Memory B cell (primary cell): Measurements from ENCODE around the gene TWF1.
"Not testable (repeated sequence)": the region's sequence is repeated elsewhere in the genome, so short reads cannot be mapped to it uniquely, and the experiment has no call there.

Experiments used
- ATAC-seq: fragments of 150-1000 bp; cut with Tn5 transposase; 2 replicates; pipeline ENCODE4 v1.10.0; 2021; ENCODE audit warnings: low read depth, mild to moderate bottlenecking, moderate library complexity
- DNase-seq, 2 donors: peaks; one replicate each; pipeline ENCODE4 v3.0.0; 2022; ENCODE audit warnings: low spot score in 2 of 2
- H3K27ac Mint-ChIP-seq: one replicate; pipeline ENCODE4 v1.8.0; 2022; ENCODE audit warnings: mild to moderate bottlenecking, moderate library complexity, mixed read lengths
- H3K27me3 Mint-ChIP-seq: one replicate; pipeline ENCODE4 v1.8.0; 2022; ENCODE audit warnings: mixed read lengths
- H3K36me3 Mint-ChIP-seq: one replicate; pipeline ENCODE4 v1.8.0; 2022; ENCODE audit warnings: mild to moderate bottlenecking, mixed read lengths
- H3K4me1 Mint-ChIP-seq: one replicate; pipeline ENCODE4 v1.8.0; 2022; ENCODE audit warnings: mixed read lengths
- H3K4me3 Mint-ChIP-seq: one replicate; pipeline ENCODE4 v1.8.0; 2022; ENCODE audit warnings: mild to moderate bottlenecking, moderate library complexity, mixed read lengths
- H3K9me3 Mint-ChIP-seq: one replicate; pipeline ENCODE4 v1.8.0; 2022; ENCODE audit warnings: mixed read lengths

Gene TWF1

GRCh38 chr12:43805860-43806736 lies at the start of gene TWF1:
TSS of gene TWF1 (minus strand) at chr12:43806317. CDS start at chr12:43806245, 72 bp downstream.
- peak within 1 kb of the TSS; percentile 99 for H3K27ac Mint-ChIP-seq
- no peaks in the 10 kb centered on the region for H3K9me3 Mint-ChIP-seq
- H3K36me3 Mint-ChIP-seq: peaks cover 5% of the 10 kb centered on the region
- ATAC-seq: peak; percentile 94
- peaks cover 10% of the 10 kb centered on the region for H3K4me1 Mint-ChIP-seq
- DNase-seq: peak; percentile 86 to 96
- H3K4me3 Mint-ChIP-seq: peak within 1 kb of the TSS; percentile 100
- no peaks in the 10 kb centered on the region for H3K27me3 Mint-ChIP-seq

DNA sequence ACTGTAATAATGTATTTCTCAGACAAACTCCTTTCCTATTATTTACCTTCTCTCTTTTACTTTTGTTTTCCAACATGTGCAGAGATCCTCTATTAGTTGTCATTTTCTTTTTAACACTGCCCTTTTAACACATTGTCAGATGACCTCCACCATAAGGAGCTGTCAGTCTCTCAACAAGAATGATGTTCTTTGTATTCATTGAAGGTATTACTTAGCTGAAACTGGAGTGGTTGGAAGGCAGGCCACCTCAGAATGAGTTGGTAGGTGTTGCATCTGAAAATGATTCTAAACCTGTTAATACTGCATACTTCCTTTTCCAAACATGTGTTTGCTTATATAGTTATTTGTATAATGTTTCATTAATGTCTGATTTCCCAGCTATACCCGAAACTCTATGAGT lies 46.6 kb upstream of the TWF1 start:
- Mint-ChIP-seq H3K27ac (no peak overlapping the region), H3K27me3 (no peaks in the 10 kb centered on the region), H3K4me1 (peaks cover 9% of the 10 kb centered on the region), H3K36me3 (peaks cover 18% of the 10 kb centered on the region), H3K4me3 (no peak overlapping the region), H3K9me3 (peaks cover 2% of the 10 kb centered on the region)
- no peak for DNase-seq
- ATAC-seq: no peak

DNA sequence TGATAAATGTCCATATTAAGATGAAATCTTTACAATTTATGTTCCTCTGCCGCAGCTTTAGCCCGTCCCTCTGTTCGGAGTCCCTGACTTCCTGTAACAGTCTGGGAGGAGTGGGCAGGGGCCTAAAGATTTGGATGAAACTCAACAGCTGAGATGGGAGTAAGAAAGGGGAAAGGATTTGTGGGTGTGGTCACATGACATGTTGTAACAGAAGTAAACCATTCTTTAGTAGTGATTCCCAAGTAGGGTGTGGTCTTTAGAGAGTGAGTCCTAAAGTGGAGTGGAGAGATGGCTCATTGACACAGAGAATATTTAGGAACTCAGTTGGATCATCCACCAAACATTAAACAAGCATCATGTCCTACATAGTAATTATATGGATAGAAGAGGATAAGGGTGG lies 42.7 kb upstream of the TWF1 start:
- Mint-ChIP-seq H3K9me3 (peaks cover 10% of the 10 kb centered on the region), H3K4me1 (peaks cover 10% of the 10 kb centered on the region), H3K27ac (peak overlapping the region; percentile 9), H3K27me3 (no peaks in the 10 kb centered on the region), H3K4me3 (no peak overlapping the region), H3K36me3 (peaks cover 36% of the 10 kb centered on the region)
- ATAC-seq: no peak
- DNase-seq: no peak

GRCh38 chr12:43848226-43848507 lies 42.0 kb upstream of the TWF1 start:
- peaks cover 37% of the 10 kb centered on the region for H3K36me3 Mint-ChIP-seq
- no peak overlapping the region for H3K4me3 Mint-ChIP-seq
- H3K9me3 Mint-ChIP-seq: peaks cover 10% of the 10 kb centered on the region
- H3K27me3 Mint-ChIP-seq: no peaks in the 10 kb centered on the region
- DNase-seq: no peak
- no peak overlapping the region for H3K27ac Mint-ChIP-seq
- H3K4me1 Mint-ChIP-seq: peaks cover 10% of the 10 kb centered on the region
- ATAC-seq: no peak

GRCh38 chr12:43847425-43848225 lies 41.5 kb upstream of the TWF1 start:
- DNase-seq, H3K4me3 Mint-ChIP-seq, ATAC-seq, H3K9me3 Mint-ChIP-seq, H3K27me3 Mint-ChIP-seq, H3K27ac Mint-ChIP-seq: not testable (repeated sequence)
- Mint-ChIP-seq H3K4me1 (peaks cover 10% of the 10 kb centered on the region), H3K36me3 (peaks cover 38% of the 10 kb centered on the region)

- Mint-ChIP-seq H3K36me3 (peaks cover 19% of the 10 kb centered on the region), H3K27me3 (no peaks in the 10 kb centered on the region), H3K4me1 (peaks cover 2% of the 10 kb centered on the region), H3K27ac (no peak overlapping the region), H3K4me3 (no peak overlapping the region), H3K9me3 (peaks cover 3% of the 10 kb centered on the region)
- ATAC-seq (no peak), DNase-seq (no peak)
These were observed 36.1 kb upstream of the TWF1 start for GRCh38 chr12:43842259-43842658.

GRCh38 chr12:43841253-43841652 lies 35.1 kb upstream of the TWF1 start:
- Mint-ChIP-seq H3K27ac (no peak overlapping the region), H3K36me3 (peaks cover 10% of the 10 kb centered on the region), H3K4me1 (peaks cover 3% of the 10 kb centered on the region), H3K4me3 (no peak overlapping the region), H3K27me3 (no peaks in the 10 kb centered on the region), H3K9me3 (no peaks in the 10 kb centered on the region)
- no peak for ATAC-seq
- DNase-seq: no peak

GRCh38 chr12:43840338-43840737 lies 34.2 kb upstream of the TWF1 start:
- Mint-ChIP-seq H3K27ac (no peak overlapping the region), H3K4me3 (no peak overlapping the region), H3K4me1 (peaks cover 4% of the 10 kb centered on the region), H3K9me3 (no peaks in the 10 kb centered on the region), H3K36me3 (peaks cover 5% of the 10 kb centered on the region), H3K27me3 (no peaks in the 10 kb centered on the region)
- DNase-seq (no peak), ATAC-seq (no peak)

- DNase-seq: peak in 1 of 2 donors; percentile 1
- Mint-ChIP-seq H3K9me3 (no peaks in the 10 kb centered on the region), H3K27me3 (no peaks in the 10 kb centered on the region), H3K4me1 (peaks cover 11% of the 10 kb centered on the region), H3K36me3 (no peaks in the 10 kb centered on the region), H3K4me3 (peak overlapping the region; percentile 92), H3K27ac (peak overlapping the region; percentile 83)
- peak; percentile 7 for ATAC-seq
These were observed 30.4 kb upstream of the TWF1 start for GRCh38 chr12:43836475-43836989.

DNA sequence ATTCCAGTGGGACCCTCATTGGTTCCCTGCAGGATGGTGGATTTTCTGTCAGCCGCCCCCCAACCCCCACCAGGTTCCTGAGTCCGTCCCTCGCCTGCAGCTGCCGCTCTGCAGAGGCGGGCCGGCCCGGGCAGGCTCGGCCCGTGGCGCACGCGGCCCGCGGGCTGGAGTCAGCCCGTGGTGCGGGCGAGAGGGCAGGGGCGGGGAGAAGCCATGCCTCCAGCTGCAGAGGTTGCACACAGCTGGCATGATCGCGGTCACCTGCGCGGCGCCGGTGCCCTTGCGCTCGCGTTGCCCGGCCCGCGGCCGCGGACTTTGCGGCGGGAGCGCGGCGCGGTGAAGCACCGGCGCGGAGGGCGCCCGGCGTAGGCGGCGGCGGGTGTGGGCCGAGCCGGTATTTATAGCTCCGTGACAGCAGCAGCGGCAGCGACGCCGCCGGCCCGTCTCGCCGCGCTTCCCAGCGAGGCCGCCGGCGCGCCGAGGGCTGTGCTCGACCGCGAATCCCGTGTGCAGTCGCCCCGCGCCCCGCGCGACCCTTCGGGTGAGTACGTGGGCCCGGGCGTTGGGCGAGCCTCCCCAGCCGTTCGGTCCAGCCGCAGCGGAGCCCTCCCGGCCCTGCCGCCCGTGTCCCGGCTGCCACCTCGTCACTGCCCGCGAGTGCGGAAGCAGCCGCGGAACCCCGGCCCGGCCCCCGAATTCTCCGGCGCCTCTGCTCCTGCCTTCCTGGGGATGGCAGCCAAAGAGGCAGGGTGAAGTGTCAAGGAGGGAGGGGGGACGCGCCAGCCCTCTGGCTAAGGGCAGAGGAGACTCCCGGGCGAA lies 29.7 kb upstream of the TWF1 start, which contains the start of gene TMEM117:
TSS of gene TMEM117 (plus strand) at position 426 of the 819 bp plus-strand sequence.
- Mint-ChIP-seq H3K27ac (peak within 1 kb of the TSS; percentile 83), H3K4me1 (peaks cover 11% of the 10 kb centered on the region), H3K9me3 (no peaks in the 10 kb centered on the region), H3K36me3 (no peaks in the 10 kb centered on the region), H3K4me3 (peak within 1 kb of the TSS; percentile 92), H3K27me3 (no peaks in the 10 kb centered on the region)
- DNase-seq: peak; percentile 54 to 74
- ATAC-seq: peak; percentile 80

DNA sequence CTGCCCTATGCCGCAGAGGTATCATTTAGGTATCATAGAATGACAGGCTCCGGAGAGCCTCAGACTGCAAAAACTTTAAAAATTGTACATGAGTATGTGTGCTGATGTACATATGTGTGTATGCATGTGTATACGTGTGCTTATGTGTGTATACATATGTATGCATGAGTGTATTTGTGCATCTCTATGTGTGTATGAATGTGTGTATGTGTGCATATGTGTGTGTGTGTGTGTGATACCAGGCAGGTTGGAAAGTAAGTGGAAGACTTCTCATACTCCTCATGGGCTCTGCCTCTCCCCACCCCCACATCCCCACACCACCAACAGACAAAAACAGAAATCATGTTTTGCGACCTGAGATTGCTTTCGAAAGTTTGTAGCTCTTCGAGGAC lies 29.1 kb upstream of the TWF1 start:
- H3K27ac Mint-ChIP-seq: peak overlapping the region; percentile 83
- H3K9me3 Mint-ChIP-seq: no peaks in the 10 kb centered on the region
- H3K4me3 Mint-ChIP-seq: peak overlapping the region; percentile 92
- H3K36me3 Mint-ChIP-seq: no peaks in the 10 kb centered on the region
- DNase-seq (no peak), ATAC-seq (peak; percentile 3)
- no peaks in the 10 kb centered on the region for H3K27me3 Mint-ChIP-seq
- H3K4me1 Mint-ChIP-seq: peaks cover 11% of the 10 kb centered on the region

DNA sequence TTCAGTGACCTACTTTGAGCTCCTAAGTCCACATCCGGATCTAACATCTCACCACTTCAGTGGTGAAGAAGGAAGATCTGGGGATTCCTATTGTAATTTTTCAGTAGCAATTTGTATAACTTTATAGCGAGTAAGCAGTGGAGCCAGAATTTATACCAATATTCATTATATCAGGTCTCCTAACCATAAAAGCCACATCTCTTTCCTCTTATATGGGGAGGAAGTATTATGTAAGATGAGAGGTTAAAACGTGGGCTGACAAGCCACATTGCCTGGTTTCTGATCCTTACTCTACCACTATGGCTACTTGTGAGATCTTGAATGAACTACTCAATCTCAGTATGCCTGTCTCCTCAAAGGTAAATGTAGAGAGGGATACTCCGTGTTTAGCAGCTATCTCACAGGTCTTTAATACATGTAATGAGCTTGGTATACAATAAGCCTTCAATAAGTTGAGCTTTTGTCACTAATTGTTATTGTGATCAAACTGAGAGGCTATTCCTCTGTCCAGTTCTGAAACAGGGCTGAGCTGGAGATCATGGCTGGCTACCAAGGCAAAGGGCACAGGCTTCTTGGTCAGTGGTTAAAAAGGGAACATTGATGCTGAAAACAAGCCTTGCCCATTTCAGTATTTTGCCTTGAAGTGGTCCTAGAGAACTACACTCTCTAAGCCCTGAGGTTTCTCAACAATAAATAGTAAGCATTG lies 26.5 kb upstream of the TWF1 start:
- Mint-ChIP-seq H3K27ac (no peak overlapping the region), H3K27me3 (no peaks in the 10 kb centered on the region), H3K4me1 (peaks cover 11% of the 10 kb centered on the region), H3K4me3 (no peak overlapping the region), H3K9me3 (no peaks in the 10 kb centered on the region), H3K36me3 (no peaks in the 10 kb centered on the region)
- ATAC-seq: no peak
- no peak for DNase-seq

DNA sequence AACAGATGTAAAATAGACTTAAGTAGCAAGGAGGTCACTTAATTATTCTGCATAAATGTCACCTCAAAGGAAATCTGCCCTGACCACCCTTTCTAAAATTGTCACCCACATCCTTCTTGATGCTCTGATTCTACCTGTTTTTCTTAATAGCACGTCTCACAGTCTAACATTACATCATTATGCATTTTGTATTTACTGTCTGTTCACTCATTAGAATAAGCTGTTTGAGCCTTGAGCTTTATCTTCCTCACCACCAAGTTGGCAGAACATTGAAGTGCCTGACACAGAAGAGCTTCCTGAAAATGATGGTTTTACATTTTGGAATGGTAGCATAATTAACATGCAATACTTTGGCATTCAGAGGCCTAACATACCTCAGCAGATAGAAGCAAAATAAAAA lies 21.0 kb upstream of the TWF1 start:
- H3K36me3 Mint-ChIP-seq: no peaks in the 10 kb centered on the region
- no peaks in the 10 kb centered on the region for H3K9me3 Mint-ChIP-seq
- ATAC-seq (no peak), DNase-seq (no peak)
- no peaks in the 10 kb centered on the region for H3K4me1 Mint-ChIP-seq
- H3K27ac Mint-ChIP-seq: no peak overlapping the region
- no peak overlapping the region for H3K4me3 Mint-ChIP-seq
- no peaks in the 10 kb centered on the region for H3K27me3 Mint-ChIP-seq
